ACC112 (cell line): Measurements from ENCODE around the gene EVI2A.

Experiments used
- H2AFZ ChIP-seq: fragments of 200-600 bp; sonication (generic); one replicate; pipeline ENCODE4 v1.6.0; 2017; ENCODE audit warnings: antibody characterized with exemption, low read length; ENCODE audit not compliant: unreplicated experiment
- H3K27ac ChIP-seq: fragments of 200-600 bp; sonication (generic); 2 replicates; pipeline ENCODE4 v1.5.1; 2014; ENCODE audit warnings: low read depth, mild to moderate bottlenecking, antibody characterized with exemption, low read length, moderate library complexity
- H3K27me3 ChIP-seq: fragments of 200-600 bp; sonication (generic); 2 replicates; pipeline ENCODE4 v1.6.1; 2014; ENCODE audit warnings: mild to moderate bottlenecking, antibody characterized with exemption, low read length, moderate library complexity, mixed read lengths; ENCODE audit not compliant: insufficient read depth
- H3K36me3 ChIP-seq: fragments of 200-600 bp; sonication (generic); 2 replicates; pipeline ENCODE4 v1.6.1; 2016; ENCODE audit warnings: mild to moderate bottlenecking, antibody characterized with exemption, low read length, moderate library complexity, mixed read lengths; ENCODE audit not compliant: insufficient read depth
- H3K4me1 ChIP-seq: fragments of 200-600 bp; sonication (generic); one replicate; pipeline ENCODE4 v1.6.1; 2016; ENCODE audit warnings: low read length, mixed read lengths; ENCODE audit not compliant: insufficient read depth, unreplicated experiment, control insufficient read depth
- H3K4me3 ChIP-seq: fragments of 200-600 bp; sonication (generic); 2 replicates; pipeline ENCODE4 v1.5.1; 2014; ENCODE audit warnings: mild to moderate bottlenecking, low read depth, low read length
- H3K79me2 ChIP-seq: fragments of 200-600 bp; sonication (generic); one replicate; pipeline ENCODE4 v1.6.0; 2016; ENCODE audit warnings: low read length; ENCODE audit not compliant: control insufficient read depth, unreplicated experiment, insufficient read depth

The EVI2A gene

DNA sequence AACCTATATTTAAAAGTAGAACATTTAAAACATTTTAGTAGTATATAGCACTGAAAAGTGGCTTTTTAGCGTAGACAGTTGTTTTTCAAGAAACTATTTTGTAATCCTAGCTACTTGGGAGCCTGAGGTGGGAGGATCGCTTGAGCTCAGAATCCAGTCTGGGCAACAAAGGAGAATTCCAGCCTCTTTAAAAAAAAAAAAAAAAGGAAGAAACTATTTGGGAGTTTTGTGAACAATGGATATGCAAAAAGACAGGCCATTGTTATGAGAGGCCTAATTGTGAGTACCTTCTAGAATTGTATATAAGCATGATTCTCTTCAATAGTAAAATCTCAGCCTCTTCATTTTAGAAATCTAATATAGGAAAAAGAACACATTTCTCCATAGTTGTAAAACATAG is 42.0 kb downstream of the EVI2A start:
- H3K36me3 ChIP-seq: peaks cover 8% of the 10 kb centered on the region; the same call in 1 of the 2 replicates

DNA sequence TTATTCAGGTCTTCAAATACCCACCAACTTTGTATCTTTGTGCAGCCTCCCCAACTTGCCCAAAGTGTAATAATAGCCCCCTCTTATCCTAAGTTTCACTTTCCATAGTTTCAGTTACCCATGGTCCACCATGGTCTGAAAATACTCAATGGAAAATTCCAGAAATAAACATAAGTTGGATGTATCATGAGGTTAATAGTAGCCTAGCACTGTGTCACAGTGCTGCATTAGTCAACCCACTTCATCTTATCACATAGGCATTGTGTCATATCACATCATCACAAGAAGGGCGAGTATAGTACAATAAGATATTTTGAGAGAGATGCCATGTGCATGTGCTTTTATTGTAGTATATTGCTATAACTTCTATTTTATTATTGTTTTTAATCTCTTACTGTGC is 46.3 kb downstream of the EVI2A start:
- Histone ChIP-seq H3K36me3 (peaks cover 18% of the 10 kb centered on the region), H3K79me2 (no peaks in the 10 kb centered on the region), H3K27ac (peak overlapping the region; percentile 80), H2AFZ (no peak overlapping the region), H3K4me3 (no peak overlapping the region), H3K4me1 (peaks cover 28% of the 10 kb centered on the region), H3K27me3 (no peaks in the 10 kb centered on the region)

More for the DNA sequence above, 42.0 kb downstream of the EVI2A start:
- Histone ChIP-seq H3K79me2 (no peaks in the 10 kb centered on the region), H2AFZ (no peak overlapping the region), H3K4me1 (peaks cover 9% of the 10 kb centered on the region), H3K27me3 (no peaks in the 10 kb centered on the region), H3K4me3 (no peak overlapping the region), H3K27ac (no peak overlapping the region)

DNA sequence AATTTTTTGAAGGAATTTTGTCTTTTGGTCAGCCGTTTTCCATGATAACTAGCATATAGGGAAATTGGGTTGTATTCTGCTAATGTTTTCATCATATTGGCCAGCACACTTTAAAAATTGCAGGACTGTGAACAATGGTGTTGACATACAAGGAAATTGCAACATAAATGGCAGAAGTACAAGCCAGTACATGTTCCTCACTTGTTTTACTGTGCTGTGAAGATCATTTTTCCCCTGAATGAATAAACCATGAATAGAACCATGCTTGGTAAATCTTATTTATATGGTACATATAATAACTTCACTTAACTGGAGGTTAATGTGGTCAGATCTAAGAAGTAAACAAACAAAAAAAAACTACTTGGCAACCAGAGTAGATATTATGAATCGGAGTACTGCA is 47.2 kb downstream of the EVI2A start:
- H3K27me3 ChIP-seq: no peaks in the 10 kb centered on the region
- peak overlapping the region; percentile 80 for H3K27ac ChIP-seq

DNA sequence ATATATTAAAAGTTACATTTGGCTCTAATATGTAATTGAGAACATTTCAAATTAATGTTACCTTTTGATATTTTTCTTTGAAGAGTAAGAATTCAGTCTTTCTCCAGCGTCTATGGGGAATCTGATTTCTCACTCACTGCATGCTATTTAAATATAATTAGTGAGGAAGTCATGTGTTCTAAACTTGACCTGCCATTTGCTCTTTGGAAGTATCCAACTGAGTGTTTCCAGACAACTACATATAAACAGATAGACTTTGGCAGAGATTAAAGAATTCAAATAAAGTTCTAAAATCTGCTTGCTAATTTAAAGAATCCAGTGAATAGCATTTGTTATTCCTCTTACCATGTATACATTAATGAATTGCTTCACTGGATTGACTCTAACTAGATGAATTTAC is 47.9 kb downstream of the EVI2A start:
- Histone ChIP-seq H3K4me1 (peaks cover 44% of the 10 kb centered on the region), H3K27me3 (no peaks in the 10 kb centered on the region), H3K27ac (peak overlapping the region; percentile 80), H3K79me2 (no peaks in the 10 kb centered on the region), H2AFZ (no peak overlapping the region), H3K36me3 (peaks cover 18% of the 10 kb centered on the region), H3K4me3 (no peak overlapping the region)

More for the DNA sequence above, 47.2 kb downstream of the EVI2A start:
- Histone ChIP-seq H3K4me1 (peaks cover 37% of the 10 kb centered on the region), H3K36me3 (peaks cover 18% of the 10 kb centered on the region), H3K4me3 (peak overlapping the region; percentile 26; the same call in 1 of the 2 replicates), H3K79me2 (no peaks in the 10 kb centered on the region), H2AFZ (no peak overlapping the region)

- Histone ChIP-seq H3K36me3 (peaks cover 18% of the 10 kb centered on the region), H2AFZ (no peak overlapping the region), H3K27ac (no peak overlapping the region), H3K4me3 (no peak overlapping the region), H3K27me3 (no peaks in the 10 kb centered on the region), H3K4me1 (peaks cover 47% of the 10 kb centered on the region), H3K79me2 (no peaks in the 10 kb centered on the region)
Measured at GRCh38 chr17:31272803-31273202, 48.6 kb downstream of the EVI2A start.

- H3K79me2 ChIP-seq: no peaks in the 10 kb centered on the region
- peaks cover 16% of the 10 kb centered on the region for H3K36me3 ChIP-seq
- H3K4me3 ChIP-seq: no peak overlapping the region
- H3K4me1 ChIP-seq: peaks cover 53% of the 10 kb centered on the region
- H3K27ac ChIP-seq: no peak overlapping the region
- no peaks in the 10 kb centered on the region for H3K27me3 ChIP-seq
- no peak overlapping the region for H2AFZ ChIP-seq
Measured at GRCh38 chr17:31272236-31272635, 49.2 kb downstream of the EVI2A start.

GRCh38 chr17:31269578-31269983 is 51.8 kb downstream of the EVI2A start:
- no peak overlapping the region for H2AFZ ChIP-seq
- no peaks in the 10 kb centered on the region for H3K79me2 ChIP-seq
- H3K27ac ChIP-seq: peak overlapping the region; percentile 81
- H3K4me1 ChIP-seq: peaks cover 47% of the 10 kb centered on the region
- peaks cover 20% of the 10 kb centered on the region for H3K36me3 ChIP-seq
- peak overlapping the region; percentile 17; the same call in 1 of the 2 replicates for H3K4me3 ChIP-seq
- no peaks in the 10 kb centered on the region for H3K27me3 ChIP-seq

DNA sequence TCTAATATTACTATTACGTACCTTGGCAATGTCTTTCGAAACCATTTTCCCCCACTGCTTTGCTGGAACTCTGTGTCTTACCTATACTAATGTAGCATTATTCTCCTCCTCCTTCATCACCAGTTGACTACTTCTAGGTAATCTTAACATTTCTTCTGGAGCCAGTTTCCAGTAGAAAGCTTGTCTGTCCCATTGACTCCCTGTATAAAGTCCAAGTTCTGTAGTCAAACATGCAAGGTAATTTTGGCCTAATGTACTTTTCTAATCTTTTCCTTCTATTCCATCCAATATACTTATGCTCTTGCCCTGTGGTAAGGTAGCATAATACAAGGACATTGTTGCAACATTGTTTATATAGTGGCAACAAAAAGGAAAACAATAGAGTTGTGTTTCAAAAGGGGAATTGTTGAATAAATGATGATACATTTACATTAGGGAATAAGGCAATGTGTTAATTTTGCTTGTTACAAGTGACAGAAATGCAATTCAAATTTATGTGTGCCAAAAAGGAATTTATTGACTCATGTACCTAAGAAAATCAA is 52.3 kb downstream of the EVI2A start:
- Histone ChIP-seq H3K4me1 (peaks cover 42% of the 10 kb centered on the region), H3K27ac (peak overlapping the region; percentile 81), H3K79me2 (no peaks in the 10 kb centered on the region), H3K36me3 (peaks cover 20% of the 10 kb centered on the region), H3K27me3 (no peaks in the 10 kb centered on the region), H3K4me3 (peak overlapping the region; percentile 17; the same call in 1 of the 2 replicates), H2AFZ (no peak overlapping the region)
